WTC11 (cell line): ENCODE measurements around the gene MADD.

Experiments
- TF ChIP-seq, protein P1 (sequence below): fragments of 200-600 bp; IDR thresholded peaks from 2 replicates; pipeline ENCODE4 v1.8.0; 2022; ENCODE audit warnings: antibody characterized with exemption
- TF ChIP-seq, protein P2 (sequence below): sonication (generic); formaldehyde crosslinking; IDR thresholded peaks from 2 replicates; pipeline ENCODE4 v1.8.1; 2022; ENCODE audit warnings: mild to moderate bottlenecking, moderate library complexity, missing genetic modification reagents
- TF ChIP-seq, protein P3 (sequence below): sonication (generic); formaldehyde crosslinking; conservative IDR thresholded peaks from 2 replicates; pipeline ENCODE4 v1.8.1; 2023; ENCODE audit warnings: mild to moderate bottlenecking, low read depth, missing genetic modification reagents, moderate library complexity
- TF ChIP-seq, protein P4 (sequence below): fragments of 250-450 bp; sonication (Bioruptor Pico); IDR thresholded peaks from 2 replicates; pipeline ENCODE4 v1.9.0; 2021; ENCODE audit warnings: moderate library complexity, mild to moderate bottlenecking, inconsistent platforms, borderline replicate concordance
- TF ChIP-seq, protein P5 (sequence below): sonication (generic); formaldehyde crosslinking; IDR thresholded peaks from 2 replicates; pipeline ENCODE4 v1.8.1; 2022; ENCODE audit warnings: mild to moderate bottlenecking, missing genetic modification reagents, moderate library complexity, borderline replicate concordance
- TF ChIP-seq, protein P6 (sequence below): fragments of 250-450 bp; sonication (Bioruptor Pico); IDR thresholded peaks from 2 replicates; pipeline ENCODE4 v1.9.0; 2021; ENCODE audit warnings: mild to moderate bottlenecking
- TF ChIP-seq, protein P7 (sequence below): sonication (generic); formaldehyde crosslinking; IDR thresholded peaks from 2 replicates; pipeline ENCODE4 v1.8.1; 2022; ENCODE audit warnings: low read depth, missing genetic modification reagents, borderline replicate concordance
- TF ChIP-seq, protein P8 (sequence below): sonication (generic); formaldehyde crosslinking; IDR thresholded peaks from 2 replicates; pipeline ENCODE4 v1.8.1; 2023; ENCODE audit warnings: mild to moderate bottlenecking, missing genetic modification reagents, moderate library complexity

DNA sequence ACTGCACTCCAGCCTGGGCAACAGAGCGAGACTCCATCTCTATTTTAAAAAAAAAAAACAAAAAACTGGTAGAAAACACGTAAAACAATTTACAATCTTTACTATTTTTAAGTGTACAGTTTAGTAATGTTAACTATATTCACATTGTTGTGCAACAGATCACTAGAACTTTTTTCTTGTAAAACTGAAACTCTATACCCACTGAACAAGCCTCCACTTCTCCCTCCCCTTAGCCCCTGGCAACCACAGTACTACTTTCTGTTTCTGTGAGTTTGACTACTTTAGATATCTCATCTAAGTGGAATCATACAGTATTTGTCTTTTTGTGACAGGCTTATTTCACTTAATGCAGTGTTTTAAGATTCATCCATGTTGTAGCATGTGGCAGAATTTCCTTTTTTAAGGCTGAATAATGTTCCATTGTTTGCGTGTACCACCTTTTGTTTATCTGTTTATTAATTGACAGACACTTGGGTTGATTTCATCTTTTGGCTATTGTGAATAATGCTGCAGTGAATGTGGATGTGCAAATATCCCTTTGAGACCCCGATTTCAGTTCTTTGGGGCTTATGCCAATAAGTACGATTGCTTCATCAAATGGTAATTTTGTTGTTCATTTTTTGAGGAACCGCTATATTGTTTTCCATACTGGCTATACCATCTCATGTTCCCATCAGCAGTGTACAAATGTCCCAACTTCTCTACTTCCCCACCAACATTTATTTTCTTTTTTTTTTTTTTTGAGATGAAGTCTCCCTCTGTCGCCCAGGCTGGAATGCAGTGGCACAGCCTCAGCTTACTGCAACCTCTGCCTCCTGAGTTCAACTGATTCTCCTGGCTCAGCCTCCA lies 44.2 kb upstream of the MADD start:
- TF ChIP-seq, protein P1, sequence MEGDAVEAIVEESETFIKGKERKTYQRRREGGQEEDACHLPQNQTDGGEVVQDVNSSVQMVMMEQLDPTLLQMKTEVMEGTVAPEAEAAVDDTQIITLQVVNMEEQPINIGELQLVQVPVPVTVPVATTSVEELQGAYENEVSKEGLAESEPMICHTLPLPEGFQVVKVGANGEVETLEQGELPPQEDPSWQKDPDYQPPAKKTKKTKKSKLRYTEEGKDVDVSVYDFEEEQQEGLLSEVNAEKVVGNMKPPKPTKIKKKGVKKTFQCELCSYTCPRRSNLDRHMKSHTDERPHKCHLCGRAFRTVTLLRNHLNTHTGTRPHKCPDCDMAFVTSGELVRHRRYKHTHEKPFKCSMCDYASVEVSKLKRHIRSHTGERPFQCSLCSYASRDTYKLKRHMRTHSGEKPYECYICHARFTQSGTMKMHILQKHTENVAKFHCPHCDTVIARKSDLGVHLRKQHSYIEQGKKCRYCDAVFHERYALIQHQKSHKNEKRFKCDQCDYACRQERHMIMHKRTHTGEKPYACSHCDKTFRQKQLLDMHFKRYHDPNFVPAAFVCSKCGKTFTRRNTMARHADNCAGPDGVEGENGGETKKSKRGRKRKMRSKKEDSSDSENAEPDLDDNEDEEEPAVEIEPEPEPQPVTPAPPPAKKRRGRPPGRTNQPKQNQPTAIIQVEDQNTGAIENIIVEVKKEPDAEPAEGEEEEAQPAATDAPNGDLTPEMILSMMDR = no peak
- TF ChIP-seq, protein P2, sequence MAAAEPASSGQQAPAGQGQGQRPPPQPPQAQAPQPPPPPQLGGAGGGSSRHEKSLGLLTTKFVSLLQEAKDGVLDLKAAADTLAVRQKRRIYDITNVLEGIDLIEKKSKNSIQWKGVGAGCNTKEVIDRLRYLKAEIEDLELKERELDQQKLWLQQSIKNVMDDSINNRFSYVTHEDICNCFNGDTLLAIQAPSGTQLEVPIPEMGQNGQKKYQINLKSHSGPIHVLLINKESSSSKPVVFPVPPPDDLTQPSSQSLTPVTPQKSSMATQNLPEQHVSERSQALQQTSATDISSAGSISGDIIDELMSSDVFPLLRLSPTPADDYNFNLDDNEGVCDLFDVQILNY = no peak
- TF ChIP-seq, protein P3, sequence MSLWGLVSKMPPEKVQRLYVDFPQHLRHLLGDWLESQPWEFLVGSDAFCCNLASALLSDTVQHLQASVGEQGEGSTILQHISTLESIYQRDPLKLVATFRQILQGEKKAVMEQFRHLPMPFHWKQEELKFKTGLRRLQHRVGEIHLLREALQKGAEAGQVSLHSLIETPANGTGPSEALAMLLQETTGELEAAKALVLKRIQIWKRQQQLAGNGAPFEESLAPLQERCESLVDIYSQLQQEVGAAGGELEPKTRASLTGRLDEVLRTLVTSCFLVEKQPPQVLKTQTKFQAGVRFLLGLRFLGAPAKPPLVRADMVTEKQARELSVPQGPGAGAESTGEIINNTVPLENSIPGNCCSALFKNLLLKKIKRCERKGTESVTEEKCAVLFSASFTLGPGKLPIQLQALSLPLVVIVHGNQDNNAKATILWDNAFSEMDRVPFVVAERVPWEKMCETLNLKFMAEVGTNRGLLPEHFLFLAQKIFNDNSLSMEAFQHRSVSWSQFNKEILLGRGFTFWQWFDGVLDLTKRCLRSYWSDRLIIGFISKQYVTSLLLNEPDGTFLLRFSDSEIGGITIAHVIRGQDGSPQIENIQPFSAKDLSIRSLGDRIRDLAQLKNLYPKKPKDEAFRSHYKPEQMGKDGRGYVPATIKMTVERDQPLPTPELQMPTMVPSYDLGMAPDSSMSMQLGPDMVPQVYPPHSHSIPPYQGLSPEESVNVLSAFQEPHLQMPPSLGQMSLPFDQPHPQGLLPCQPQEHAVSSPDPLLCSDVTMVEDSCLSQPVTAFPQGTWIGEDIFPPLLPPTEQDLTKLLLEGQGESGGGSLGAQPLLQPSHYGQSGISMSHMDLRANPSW = no peak
- TF ChIP-seq, protein P4, sequence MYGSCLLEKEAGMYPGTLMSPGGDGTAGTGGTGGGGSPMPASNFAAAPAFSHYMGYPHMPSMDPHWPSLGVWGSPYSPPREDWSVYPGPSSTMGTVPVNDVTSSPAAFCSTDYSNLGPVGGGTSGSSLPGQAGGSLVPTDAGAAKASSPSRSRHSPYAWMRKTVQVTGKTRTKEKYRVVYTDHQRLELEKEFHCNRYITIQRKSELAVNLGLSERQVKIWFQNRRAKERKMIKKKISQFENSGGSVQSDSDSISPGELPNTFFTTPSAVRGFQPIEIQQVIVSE (CRISPR knock-in tag) = no peak
- TF ChIP-seq, protein P5, sequence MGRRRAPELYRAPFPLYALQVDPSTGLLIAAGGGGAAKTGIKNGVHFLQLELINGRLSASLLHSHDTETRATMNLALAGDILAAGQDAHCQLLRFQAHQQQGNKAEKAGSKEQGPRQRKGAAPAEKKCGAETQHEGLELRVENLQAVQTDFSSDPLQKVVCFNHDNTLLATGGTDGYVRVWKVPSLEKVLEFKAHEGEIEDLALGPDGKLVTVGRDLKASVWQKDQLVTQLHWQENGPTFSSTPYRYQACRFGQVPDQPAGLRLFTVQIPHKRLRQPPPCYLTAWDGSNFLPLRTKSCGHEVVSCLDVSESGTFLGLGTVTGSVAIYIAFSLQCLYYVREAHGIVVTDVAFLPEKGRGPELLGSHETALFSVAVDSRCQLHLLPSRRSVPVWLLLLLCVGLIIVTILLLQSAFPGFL (CRISPR knock-in tag) = no peak
- TF ChIP-seq, protein P6, sequence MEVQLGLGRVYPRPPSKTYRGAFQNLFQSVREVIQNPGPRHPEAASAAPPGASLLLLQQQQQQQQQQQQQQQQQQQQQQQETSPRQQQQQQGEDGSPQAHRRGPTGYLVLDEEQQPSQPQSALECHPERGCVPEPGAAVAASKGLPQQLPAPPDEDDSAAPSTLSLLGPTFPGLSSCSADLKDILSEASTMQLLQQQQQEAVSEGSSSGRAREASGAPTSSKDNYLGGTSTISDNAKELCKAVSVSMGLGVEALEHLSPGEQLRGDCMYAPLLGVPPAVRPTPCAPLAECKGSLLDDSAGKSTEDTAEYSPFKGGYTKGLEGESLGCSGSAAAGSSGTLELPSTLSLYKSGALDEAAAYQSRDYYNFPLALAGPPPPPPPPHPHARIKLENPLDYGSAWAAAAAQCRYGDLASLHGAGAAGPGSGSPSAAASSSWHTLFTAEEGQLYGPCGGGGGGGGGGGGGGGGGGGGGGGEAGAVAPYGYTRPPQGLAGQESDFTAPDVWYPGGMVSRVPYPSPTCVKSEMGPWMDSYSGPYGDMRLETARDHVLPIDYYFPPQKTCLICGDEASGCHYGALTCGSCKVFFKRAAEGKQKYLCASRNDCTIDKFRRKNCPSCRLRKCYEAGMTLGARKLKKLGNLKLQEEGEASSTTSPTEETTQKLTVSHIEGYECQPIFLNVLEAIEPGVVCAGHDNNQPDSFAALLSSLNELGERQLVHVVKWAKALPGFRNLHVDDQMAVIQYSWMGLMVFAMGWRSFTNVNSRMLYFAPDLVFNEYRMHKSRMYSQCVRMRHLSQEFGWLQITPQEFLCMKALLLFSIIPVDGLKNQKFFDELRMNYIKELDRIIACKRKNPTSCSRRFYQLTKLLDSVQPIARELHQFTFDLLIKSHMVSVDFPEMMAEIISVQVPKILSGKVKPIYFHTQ = no peak
- TF ChIP-seq, protein P7, sequence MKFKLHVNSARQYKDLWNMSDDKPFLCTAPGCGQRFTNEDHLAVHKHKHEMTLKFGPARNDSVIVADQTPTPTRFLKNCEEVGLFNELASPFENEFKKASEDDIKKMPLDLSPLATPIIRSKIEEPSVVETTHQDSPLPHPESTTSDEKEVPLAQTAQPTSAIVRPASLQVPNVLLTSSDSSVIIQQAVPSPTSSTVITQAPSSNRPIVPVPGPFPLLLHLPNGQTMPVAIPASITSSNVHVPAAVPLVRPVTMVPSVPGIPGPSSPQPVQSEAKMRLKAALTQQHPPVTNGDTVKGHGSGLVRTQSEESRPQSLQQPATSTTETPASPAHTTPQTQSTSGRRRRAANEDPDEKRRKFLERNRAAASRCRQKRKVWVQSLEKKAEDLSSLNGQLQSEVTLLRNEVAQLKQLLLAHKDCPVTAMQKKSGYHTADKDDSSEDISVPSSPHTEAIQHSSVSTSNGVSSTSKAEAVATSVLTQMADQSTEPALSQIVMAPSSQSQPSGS (CRISPR knock-in tag) = no peak
- TF ChIP-seq, protein P8, sequence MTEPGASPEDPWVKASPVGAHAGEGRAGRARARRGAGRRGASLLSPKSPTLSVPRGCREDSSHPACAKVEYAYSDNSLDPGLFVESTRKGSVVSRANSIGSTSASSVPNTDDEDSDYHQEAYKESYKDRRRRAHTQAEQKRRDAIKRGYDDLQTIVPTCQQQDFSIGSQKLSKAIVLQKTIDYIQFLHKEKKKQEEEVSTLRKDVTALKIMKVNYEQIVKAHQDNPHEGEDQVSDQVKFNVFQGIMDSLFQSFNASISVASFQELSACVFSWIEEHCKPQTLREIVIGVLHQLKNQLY (CRISPR knock-in tag) = no peak
